ENCODE measurements around the gene BCR. TPM values are rescaled to one million over a fixed set of nuclear protein-coding genes. Genes with fewer than 3 reads are reported as not detected.
A peak's percentile ranks its signal among the peaks of the same experiment; 100 is the strongest.

The BCR gene
- total RNA-seq, 1 donor: 28.6 TPM

- Histone ChIP-seq H3K4me1 (ENCODE audit: insufficient read depth, low read length) (peaks cover 44% of the 10 kb centered on the region), H3K4me3 (ENCODE audit: insufficient read depth, low read length) (no peak overlapping the region), H3K27me3 (ENCODE audit: insufficient read depth, low read length) (no peaks in the 10 kb centered on the region), H3K9me3 (ENCODE audit: low read depth, low read length) (no peaks in the 10 kb centered on the region), H4K20me1 (ENCODE audit: insufficient read depth, low read length) (peaks cover 75% of the 10 kb centered on the region), H3K4me2 (ENCODE audit: insufficient read depth, low read length) (no peak overlapping the region), H3K27ac (ENCODE audit: low read depth, low read length) (peak overlapping the region; percentile 18), H3K36me3 (ENCODE audit: insufficient read depth, low read length) (no peaks in the 10 kb centered on the region), H3K79me2 (ENCODE audit: insufficient read depth, low read length) (peaks cover 65% of the 10 kb centered on the region), H2AFZ (ENCODE audit: low read length) (no peak overlapping the region)
- DNase-seq (ENCODE audit: insufficient read length, low spot score, missing footprints): peak; percentile 84
- TF ChIP-seq, protein P1, sequence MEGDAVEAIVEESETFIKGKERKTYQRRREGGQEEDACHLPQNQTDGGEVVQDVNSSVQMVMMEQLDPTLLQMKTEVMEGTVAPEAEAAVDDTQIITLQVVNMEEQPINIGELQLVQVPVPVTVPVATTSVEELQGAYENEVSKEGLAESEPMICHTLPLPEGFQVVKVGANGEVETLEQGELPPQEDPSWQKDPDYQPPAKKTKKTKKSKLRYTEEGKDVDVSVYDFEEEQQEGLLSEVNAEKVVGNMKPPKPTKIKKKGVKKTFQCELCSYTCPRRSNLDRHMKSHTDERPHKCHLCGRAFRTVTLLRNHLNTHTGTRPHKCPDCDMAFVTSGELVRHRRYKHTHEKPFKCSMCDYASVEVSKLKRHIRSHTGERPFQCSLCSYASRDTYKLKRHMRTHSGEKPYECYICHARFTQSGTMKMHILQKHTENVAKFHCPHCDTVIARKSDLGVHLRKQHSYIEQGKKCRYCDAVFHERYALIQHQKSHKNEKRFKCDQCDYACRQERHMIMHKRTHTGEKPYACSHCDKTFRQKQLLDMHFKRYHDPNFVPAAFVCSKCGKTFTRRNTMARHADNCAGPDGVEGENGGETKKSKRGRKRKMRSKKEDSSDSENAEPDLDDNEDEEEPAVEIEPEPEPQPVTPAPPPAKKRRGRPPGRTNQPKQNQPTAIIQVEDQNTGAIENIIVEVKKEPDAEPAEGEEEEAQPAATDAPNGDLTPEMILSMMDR (IDR thresholded peaks at IDR 0.05; ENCODE audit: extremely low read depth, low read depth, low read length): peak; percentile 22
These were observed 62.2 kb downstream of the BCR start for GRCh38 chr22:23242473-23243001.

- H3K9me3 ChIP-seq (ENCODE audit: low read depth, low read length): no peaks in the 10 kb centered on the region
- peaks cover 44% of the 10 kb centered on the region for H3K4me1 ChIP-seq (ENCODE audit: insufficient read depth, low read length)
- H3K4me3 ChIP-seq (ENCODE audit: insufficient read depth, low read length): no peak overlapping the region
- peaks cover 65% of the 10 kb centered on the region for H3K79me2 ChIP-seq (ENCODE audit: insufficient read depth, low read length)
- H3K36me3 ChIP-seq (ENCODE audit: insufficient read depth, low read length): no peaks in the 10 kb centered on the region
- H4K20me1 ChIP-seq (ENCODE audit: insufficient read depth, low read length): peaks cover 74% of the 10 kb centered on the region
- H3K27ac ChIP-seq (ENCODE audit: low read depth, low read length): peak overlapping the region; percentile 18
- DNase-seq (ENCODE audit: insufficient read length, low spot score, missing footprints): peak; percentile 81
- H3K4me2 ChIP-seq (ENCODE audit: insufficient read depth, low read length): no peak overlapping the region
- H3K27me3 ChIP-seq (ENCODE audit: insufficient read depth, low read length): no peaks in the 10 kb centered on the region
- no peak overlapping the region for H2AFZ ChIP-seq (ENCODE audit: low read length)
- TF ChIP-seq, protein P1 (IDR thresholded peaks at IDR 0.05; ENCODE audit: extremely low read depth, low read depth, low read length): no peak
These were observed 62.8 kb downstream of the BCR start for GRCh38 chr22:23243006-23243573.

- TF ChIP-seq, protein P1 (IDR thresholded peaks at IDR 0.05; ENCODE audit: extremely low read depth, low read depth, low read length): no peak
- H3K27me3 ChIP-seq (ENCODE audit: insufficient read depth, low read length): no peaks in the 10 kb centered on the region
- H2AFZ ChIP-seq (ENCODE audit: low read length): no peak overlapping the region
- peaks cover 51% of the 10 kb centered on the region for H3K4me1 ChIP-seq (ENCODE audit: insufficient read depth, low read length)
- no peaks in the 10 kb centered on the region for H3K36me3 ChIP-seq (ENCODE audit: insufficient read depth, low read length)
- H4K20me1 ChIP-seq (ENCODE audit: insufficient read depth, low read length): peaks cover 75% of the 10 kb centered on the region
- DNase-seq (ENCODE audit: insufficient read length, low spot score, missing footprints): peak; percentile 60
- no peaks in the 10 kb centered on the region for H3K9me3 ChIP-seq (ENCODE audit: low read depth, low read length)
- H3K27ac ChIP-seq (ENCODE audit: low read depth, low read length): peak overlapping the region; percentile 92
- peaks cover 61% of the 10 kb centered on the region for H3K79me2 ChIP-seq (ENCODE audit: insufficient read depth, low read length)
- H3K4me3 ChIP-seq (ENCODE audit: insufficient read depth, low read length): no peak overlapping the region
- H3K4me2 ChIP-seq (ENCODE audit: insufficient read depth, low read length): peak overlapping the region; percentile 72
These were observed 63.8 kb downstream of the BCR start for GRCh38 chr22:23243859-23244689.

GRCh38 chr22:23244690-23245044 lies 64.4 kb downstream of the BCR start:
- Histone ChIP-seq H3K4me2 (ENCODE audit: insufficient read depth, low read length) (peak overlapping the region; percentile 72), H4K20me1 (ENCODE audit: insufficient read depth, low read length) (peaks cover 72% of the 10 kb centered on the region), H3K79me2 (ENCODE audit: insufficient read depth, low read length) (peaks cover 59% of the 10 kb centered on the region)

More at GRCh38 chr22:23244690-23245044, 64.4 kb downstream of the BCR start:
- Histone ChIP-seq H3K36me3 (ENCODE audit: insufficient read depth, low read length) (no peaks in the 10 kb centered on the region), H3K4me3 (ENCODE audit: insufficient read depth, low read length) (peak overlapping the region; percentile 38), H3K9me3 (ENCODE audit: low read depth, low read length) (no peaks in the 10 kb centered on the region), H3K4me1 (ENCODE audit: insufficient read depth, low read length) (peaks cover 51% of the 10 kb centered on the region), H3K27me3 (ENCODE audit: insufficient read depth, low read length) (no peaks in the 10 kb centered on the region), H3K27ac (ENCODE audit: low read depth, low read length) (peak overlapping the region; percentile 92), H2AFZ (ENCODE audit: low read length) (no peak overlapping the region)
- DNase-seq (ENCODE audit: insufficient read length, low spot score, missing footprints): no peak
- TF ChIP-seq, protein P1 (IDR thresholded peaks at IDR 0.05; ENCODE audit: extremely low read depth, low read depth, low read length): no peak

All from osteoblast (primary cell).